HG03558 (cell line): ENCODE data around the gene NRAS.

Experiments
- ATAC-seq: cut with Tn5 transposase; IDR thresholded peaks from one replicate; pipeline ENCODE4 v1.9.1; 2021; ENCODE audit warnings: moderate number of reproducible peaks; ENCODE audit not compliant: unreplicated experiment; ENCODE audit errors: extremely low read depth

The NRAS gene

DNA sequence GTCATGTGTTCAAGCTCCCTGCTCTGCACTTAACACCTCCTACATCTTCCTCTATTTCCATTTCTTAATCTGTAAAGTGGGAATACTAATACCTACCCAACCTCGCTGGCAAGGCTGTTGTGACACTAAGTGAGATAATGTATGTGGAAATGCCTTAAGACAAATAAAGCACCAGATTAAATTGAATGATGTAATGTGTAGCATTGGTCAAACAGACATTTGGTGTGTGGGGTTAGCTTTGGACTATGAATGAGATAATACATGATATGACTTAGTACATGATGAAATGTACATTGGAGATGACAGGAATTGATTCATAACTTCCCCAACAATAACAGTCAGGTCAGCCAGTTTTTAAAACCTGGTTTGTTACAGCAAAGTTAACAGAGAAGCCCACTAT lies 26.4 kb downstream of the NRAS start:
- ATAC-seq = no peak

DNA sequence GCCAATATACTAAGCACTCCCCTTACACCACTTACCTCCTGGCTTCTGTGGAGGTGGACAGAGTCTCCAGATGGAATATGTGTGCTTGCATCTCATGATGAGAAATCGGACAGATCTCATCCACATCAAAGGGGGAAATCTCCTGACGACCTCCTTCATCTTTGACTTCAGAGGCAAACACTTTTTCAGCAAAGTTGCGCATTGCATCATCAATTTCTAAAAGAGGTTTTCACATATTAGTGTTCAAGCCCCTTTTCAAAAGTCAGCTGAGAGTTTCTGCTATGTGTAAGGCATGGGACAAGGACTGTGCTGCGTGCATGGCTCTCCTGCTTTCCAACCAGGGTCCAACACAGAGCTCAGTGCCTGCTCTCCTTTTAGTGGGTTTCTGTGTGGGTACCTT lies 28.0 kb downstream of the NRAS start:
- ATAC-seq = no peak

DNA sequence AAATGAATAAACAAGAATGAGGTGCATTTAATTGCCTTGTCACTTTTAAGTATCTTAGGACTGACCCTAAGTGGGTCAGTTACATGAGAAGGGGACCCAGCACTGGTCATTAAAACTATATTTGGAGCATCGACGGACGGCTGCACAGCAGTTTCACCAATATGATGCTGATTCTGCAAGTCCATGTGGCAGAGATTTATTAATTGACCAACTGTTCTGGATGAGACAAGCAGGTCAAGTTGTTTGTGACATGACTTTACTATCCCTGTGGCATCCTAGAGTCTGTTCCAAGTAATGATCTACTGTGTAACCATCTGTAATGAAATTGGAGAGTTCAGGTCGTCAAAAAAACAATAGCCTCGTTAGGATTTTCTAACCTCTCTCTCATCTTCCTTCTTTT lies 30.7 kb downstream of the NRAS start:
- ATAC-seq = no peak

DNA sequence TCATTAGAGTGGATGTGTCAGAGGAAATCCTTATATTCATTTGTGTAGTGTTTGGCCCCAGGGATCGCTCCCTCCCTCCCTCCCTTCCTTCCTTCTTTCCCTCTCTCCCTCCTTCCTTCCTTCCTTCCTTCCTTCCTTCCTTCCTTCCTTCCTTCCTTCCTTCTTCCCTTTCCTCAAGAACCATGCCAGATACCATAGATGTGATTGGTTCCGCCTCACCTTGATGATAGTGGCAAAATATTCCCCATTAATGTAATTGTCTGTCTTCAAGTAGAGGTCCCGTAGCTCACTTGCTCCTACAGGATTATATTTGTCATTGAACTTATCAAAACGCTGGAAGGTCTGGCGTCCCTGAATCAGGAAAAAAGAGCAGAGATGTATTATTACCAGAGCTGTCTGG lies 38.9 kb downstream of the NRAS start:
- ATAC-seq = no peak

DNA sequence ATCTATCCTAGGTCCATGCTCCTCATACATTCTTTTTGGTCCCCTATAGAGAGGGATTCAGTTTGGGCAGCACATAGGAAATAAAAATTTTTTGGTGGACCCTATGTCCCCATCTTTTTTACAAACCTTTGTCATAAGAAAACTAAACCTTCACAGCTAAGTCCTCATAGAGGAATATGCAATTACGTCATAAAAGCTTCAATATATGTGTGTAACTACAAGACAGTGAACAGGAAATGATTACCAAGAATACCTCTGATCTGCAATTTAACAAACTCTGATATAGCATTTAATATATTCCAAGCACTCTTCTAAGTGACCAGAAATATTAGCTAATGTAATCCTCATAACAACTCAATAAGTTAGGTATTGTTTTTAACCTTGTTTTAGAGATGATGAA lies 40.5 kb downstream of the NRAS start:
- no peak for ATAC-seq

DNA sequence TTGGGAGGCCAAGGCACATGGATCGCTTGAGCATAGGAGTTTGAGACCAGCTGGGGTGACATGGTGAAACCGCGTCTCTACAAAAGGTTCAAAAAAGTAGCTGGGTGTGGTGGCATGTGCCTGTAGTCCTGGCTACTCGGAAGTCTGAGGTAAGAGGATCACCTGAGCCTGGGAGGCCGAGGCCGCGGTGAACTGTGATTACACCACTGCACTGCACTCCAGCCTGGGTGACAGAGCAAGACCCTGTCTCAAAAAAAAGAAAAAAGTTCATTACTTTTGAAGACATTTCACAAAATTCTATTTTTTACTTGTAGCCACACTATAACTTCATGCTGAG lies 44.7 kb downstream of the NRAS start:
- ATAC-seq = no peak

DNA sequence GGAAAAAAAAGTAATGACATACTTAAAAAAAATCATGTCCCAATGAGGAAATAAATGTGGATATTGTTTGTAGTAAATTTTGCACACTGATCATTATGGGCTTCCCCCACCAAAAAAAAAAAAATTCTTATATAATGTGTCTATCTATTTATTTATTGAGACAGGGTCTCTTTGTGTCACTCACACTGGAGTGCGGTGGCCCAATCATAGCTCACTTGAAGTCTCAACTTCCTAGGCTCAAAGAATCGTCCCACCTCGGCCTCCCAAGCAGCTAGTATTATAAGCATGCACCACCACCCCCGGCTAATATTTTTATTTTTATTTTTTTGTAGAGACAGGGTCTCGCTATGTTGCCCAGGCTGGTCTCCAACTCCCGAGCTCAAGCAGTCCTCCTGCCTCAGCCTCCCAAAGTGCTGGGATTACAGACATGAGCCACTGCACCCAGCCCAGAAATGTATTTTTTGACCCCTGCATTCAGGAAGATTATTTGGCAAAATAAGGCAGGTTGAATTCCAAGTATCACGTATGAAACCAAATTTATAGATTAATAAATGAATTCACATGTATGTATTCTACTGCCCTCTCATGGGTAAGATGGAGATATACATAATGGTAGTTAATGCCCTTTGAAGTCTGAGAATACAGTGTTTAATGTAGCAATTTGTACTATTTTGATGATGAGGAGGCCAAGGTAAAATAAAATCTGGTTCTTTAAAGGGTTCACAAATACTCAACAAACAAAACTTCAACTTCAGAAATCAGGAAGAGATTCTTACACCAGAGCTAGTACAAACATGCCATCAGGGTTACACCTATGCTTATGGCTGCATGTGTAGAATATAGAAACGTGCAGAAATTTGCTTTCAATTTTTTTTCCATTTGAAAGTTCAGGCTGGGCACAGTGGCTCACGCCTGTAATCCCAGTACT lies 45.3 kb downstream of the NRAS start:
- no peak for ATAC-seq

DNA sequence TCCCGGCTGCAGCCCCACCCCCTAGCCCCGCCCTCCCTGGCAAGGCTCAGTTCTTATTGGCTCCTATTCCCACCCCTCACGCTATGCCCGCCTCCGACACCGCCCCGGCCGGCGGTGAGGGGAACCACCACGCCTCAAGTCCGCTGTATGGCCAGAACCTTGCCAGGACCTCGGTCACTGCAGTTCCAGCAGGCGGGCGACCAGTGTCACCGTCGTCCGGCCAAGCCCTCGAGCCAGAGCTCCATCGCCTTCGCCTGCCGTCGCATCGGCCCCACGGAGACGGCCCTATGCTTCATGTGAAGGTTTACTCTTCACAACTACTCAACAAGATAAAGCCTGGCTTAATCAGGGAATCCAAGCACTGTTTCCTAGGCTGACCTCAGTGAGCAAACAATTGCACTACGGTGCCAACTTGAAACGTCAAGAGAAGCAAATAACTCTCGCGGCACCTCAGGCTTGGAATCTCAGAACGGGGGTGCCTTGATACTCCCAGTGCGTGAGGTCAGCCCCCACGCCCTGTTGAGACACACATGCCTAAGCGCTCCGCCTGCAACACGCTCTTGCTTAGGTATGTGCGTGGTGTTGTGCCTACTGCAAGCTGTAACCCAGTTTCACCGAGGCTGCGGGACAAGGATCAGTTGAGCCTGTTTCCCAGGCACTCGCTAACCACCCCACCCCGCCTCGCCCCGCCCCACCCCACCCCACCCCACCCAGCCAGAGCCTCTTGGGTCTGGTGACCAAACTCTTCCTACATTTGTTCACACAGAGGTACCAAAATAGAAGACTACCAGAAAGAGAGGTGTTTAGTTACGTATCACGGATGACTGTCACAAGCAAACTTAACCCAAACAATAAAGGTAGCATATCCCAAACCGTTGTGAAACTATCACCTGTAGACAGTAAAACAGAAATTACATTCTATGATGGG lies 46.2 kb downstream of the NRAS start:
- peak; percentile 92 for ATAC-seq

DNA sequence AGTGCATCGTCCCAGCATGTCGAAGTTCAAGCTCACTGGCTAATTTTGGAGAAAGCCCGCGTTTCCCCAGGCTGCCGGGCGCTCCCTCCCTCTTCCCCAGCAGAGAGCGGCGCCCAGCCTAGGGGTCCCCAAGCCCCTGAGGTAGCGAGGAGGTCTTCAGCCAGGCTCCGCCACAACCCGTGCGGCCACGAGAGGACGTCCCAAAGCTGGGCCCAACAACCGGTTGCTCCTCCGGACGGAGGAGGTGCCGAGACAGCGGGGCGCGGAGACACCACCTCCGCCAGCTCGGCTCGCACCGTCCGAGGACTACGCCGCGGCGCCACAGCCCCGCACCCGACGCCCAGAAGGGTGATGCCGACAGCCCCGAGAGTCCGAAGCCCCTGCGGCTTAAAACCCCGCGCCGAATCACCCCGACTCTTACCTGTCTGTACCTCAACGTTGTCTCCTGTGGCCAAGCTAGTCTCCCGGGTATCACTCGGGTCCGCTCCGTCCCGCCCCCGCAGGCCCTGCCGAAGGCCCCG lies 46.9 kb downstream of the NRAS start, which contains the start of gene DENND2C:
DENND2C (minus strand) TSS at position 488 of the 521 bp plus-strand sequence. CDS start 44,065 bp downstream, outside the sequence.
- ATAC-seq = peak; percentile 25

DNA sequence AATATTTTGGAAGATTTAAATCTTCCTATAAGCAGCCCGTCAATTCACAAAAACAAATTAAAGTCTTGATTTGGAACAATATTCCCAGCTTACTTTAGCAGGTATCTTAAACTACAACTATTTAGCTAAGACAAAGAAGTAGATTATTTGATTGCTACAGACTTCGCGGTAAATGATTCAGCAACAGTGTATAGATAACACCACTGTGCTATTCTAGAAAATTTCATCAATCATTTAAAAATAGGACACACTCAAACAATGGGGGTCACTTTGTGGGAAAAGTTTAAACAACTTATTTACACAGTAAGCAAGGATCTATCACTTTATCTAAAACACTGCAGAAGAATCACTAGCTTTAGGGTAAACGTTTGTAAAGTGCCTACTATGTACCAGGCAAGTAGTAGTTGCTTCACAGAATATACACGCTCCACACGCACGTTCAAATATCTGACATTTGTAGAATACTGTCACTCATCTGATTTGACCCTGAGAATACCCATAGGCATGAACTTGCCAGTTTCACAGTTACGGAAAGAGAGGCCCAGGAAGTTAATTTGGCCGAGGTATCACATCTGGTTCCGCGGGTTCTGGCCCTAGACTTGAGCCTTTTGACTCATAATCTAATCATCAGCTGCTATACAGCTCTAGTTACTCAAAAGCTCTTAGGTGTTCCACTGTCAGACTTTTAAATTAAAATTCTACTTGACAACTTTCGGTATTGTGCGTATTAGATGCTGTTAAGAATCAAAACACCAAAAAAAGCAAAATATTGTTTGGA lies 47.6 kb downstream of the NRAS start:
- ATAC-seq = no peak

DNA sequence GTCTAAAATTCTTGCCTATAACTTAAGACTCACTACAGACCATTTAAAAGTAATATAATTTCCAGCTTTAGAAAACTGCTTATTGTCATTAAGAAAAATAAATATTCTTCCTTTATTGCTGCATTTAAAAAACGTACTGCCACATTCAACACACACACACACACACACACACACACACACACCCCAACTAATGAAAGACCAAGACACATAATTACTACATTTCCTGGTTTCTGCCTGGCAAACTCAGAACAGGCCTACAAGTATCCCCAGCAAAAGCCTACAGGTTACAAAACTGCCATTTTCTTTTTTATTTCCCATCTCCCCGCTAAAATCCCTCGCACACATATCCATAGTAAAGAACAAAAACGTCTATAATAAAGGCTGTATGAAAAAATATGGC lies 48.2 kb downstream of the NRAS start:
- ATAC-seq = no peak

DNA sequence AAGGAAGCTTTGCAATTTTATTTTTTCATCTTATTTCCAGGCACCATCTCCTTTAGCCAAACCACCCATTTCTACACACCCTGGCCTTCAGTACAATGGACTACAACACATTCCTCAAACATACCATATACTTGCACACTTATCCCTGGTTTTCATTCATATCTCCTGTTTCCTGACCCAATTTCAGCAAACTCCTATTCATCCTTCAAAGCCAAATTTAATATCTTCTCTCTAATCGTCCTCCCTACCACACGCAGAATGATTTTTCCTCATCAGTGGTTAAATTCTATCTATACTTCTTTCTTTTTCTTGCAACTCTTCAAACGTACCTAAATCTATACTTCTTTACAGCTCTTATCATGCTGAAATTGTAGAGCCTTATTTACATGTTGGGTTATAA lies 49.6 kb downstream of the NRAS start:
- no peak for ATAC-seq

DNA sequence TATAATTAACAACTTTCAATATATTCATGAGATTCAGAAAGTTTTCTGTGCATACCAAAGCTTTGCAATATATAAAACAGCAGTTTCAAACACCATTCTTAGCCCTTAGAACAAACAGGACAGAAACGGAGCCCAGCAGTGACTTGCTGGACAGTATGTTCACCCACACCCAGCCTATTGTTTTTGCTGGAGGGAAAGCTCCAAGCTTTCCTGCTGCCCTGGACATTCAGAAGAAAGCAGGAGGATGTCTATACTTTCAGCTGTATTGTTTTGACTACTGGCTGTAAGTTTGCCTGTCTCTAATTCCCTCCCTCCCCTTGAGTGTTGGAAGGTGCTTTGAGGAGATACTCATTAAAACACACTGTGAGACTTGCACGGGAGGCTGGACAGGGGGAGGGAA lies 56.3 kb downstream of the NRAS start:
- ATAC-seq = no peak
